SK-N-SH (cell line): ENCODE results near the gene SPTB.

Source experiments
- CHD2 ChIP-seq: fragments of 150-350 bp; IDR thresholded peaks from 2 replicates; pipeline ENCODE4 v1.6.1; 2018; ENCODE audit warnings: low read length; ENCODE audit not compliant: partially characterized antibody
- CTCF ChIP-seq: fragments of 200-600 bp; sonication (generic); IDR thresholded peaks from 2 replicates; pipeline ENCODE4 v1.6.1; 2017; ENCODE audit warnings: antibody characterized with exemption, mild to moderate bottlenecking, moderate library complexity
- EP300 ChIP-seq, 2 experiments: IDR thresholded peaks; 2 replicates each; pipeline versions ENCODE4 v1.4.0 to v1.6.1; 2012; ENCODE audit warnings: borderline replicate concordance in 1 of 2, low read depth in 1 of 2, low read length in 1 of 2
- EZH2phosphoT487 ChIP-seq: fragments of 200-600 bp; sonication (generic); IDR thresholded peaks from 2 replicates; pipeline ENCODE4 v1.6.1; 2017; ENCODE audit warnings: low read depth, mixed run types, mild to moderate bottlenecking, antibody characterized with exemption, moderate library complexity, borderline replicate concordance
- MAX ChIP-seq: IDR thresholded peaks from 2 replicates; pipeline ENCODE4 v1.4.0; 2012; ENCODE audit warnings: low read depth
- NFIC ChIP-seq: IDR thresholded peaks from 2 replicates; pipeline ENCODE4 v1.4.0; 2012; ENCODE audit warnings: borderline replicate concordance
- POLR2AphosphoS5 ChIP-seq: IDR thresholded peaks from 2 replicates; pipeline ENCODE4 v1.6.1; 2012; ENCODE audit warnings: low read depth, low read length
- RAD21 ChIP-seq: IDR thresholded peaks from 2 replicates; pipeline ENCODE4 v1.6.1; 2012; ENCODE audit warnings: mild to moderate bottlenecking, low read length
- RCOR1 ChIP-seq: fragments of 150-350 bp; IDR thresholded peaks from 2 replicates; pipeline ENCODE4 v1.6.1; 2017; ENCODE audit warnings: antibody characterized with exemption, low read length
- REST ChIP-seq: IDR thresholded peaks from 2 replicates; pipeline ENCODE4 v1.6.1; 2012; ENCODE audit warnings: mild to moderate bottlenecking, low read depth, low read length, moderate library complexity
- RXRA ChIP-seq: IDR thresholded peaks from 2 replicates; pipeline ENCODE4 v1.4.0; 2012; ENCODE audit warnings: low read depth, mild to moderate bottlenecking, borderline replicate concordance
- SMC3 ChIP-seq: IDR thresholded peaks from 2 replicates; pipeline ENCODE4 v1.6.1; 2012; ENCODE audit warnings: low read depth, low read length, improper control_type of control experiment
- TAF1 ChIP-seq: IDR thresholded peaks from 2 replicates; pipeline ENCODE4 v1.6.1; 2012; ENCODE audit warnings: low read depth, mild to moderate bottlenecking, low read length, moderate library complexity, borderline replicate concordance
- USF2 ChIP-seq: fragments of 150-350 bp; IDR thresholded peaks from 2 replicates; pipeline ENCODE4 v1.6.1; 2017; ENCODE audit warnings: antibody characterized with exemption, low read length, low read depth, borderline replicate concordance

- TF ChIP-seq REST (no peak), CHD2 (no peak), RCOR1 (no peak), USF2 (no peak), CTCF (no peak), SMC3 (no peak), POLR2AphosphoS5 (no peak), NFIC (no peak), EZH2phosphoT487 (no peak), EP300 (IDR thresholded peaks at IDR 0.05; ENCODE audit: borderline replicate concordance in 1 of 2, low read depth in 1 of 2, low read length in 1 of 2) (no peak), TAF1 (no peak), MAX (no peak), RAD21 (no peak), RXRA (no peak)
Observed at GRCh38 chr14:64826333-64826732, 53.4 kb downstream of the SPTB start.
